Stimulated activated CD8-positive, alpha-beta memory T cell treated with anti-CD3 and anti-CD28 coated beads, Interleukin-15, amount 100 ng/mL, for 4 hours (primary cell): ENCODE data around the gene TBX18.

Experiments used
- DNase-seq, 2 donors: peaks; one replicate each; pipeline ENCODE4 v3.0.0-alpha.2; 2020; ENCODE audit warnings: low read depth in 2 of 2

Gene TBX18

GRCh38 chr6:84671183-84671582 is 93.2 kb downstream of the TBX18 start:
- no peak for DNase-seq

DNA sequence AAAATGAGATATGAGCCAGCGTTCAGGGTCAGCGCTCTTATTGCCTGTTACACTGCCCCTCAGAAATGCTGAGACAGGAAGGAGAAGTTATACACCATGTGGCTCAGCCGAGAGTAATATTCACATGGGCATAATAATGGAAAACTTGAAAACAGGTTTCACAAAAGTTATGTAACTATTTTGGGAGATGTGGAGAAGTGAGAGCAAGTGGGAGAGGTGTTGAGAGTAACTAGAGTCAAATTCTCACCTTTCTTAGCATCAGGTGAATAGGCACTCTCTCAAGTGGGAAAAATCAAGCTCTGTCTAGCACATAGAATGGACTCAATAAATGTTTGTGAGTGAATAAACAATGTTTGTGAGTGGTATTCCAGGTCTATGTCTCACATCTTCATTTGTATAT is 94.5 kb downstream of the TBX18 start:
- no peak for DNase-seq

DNA sequence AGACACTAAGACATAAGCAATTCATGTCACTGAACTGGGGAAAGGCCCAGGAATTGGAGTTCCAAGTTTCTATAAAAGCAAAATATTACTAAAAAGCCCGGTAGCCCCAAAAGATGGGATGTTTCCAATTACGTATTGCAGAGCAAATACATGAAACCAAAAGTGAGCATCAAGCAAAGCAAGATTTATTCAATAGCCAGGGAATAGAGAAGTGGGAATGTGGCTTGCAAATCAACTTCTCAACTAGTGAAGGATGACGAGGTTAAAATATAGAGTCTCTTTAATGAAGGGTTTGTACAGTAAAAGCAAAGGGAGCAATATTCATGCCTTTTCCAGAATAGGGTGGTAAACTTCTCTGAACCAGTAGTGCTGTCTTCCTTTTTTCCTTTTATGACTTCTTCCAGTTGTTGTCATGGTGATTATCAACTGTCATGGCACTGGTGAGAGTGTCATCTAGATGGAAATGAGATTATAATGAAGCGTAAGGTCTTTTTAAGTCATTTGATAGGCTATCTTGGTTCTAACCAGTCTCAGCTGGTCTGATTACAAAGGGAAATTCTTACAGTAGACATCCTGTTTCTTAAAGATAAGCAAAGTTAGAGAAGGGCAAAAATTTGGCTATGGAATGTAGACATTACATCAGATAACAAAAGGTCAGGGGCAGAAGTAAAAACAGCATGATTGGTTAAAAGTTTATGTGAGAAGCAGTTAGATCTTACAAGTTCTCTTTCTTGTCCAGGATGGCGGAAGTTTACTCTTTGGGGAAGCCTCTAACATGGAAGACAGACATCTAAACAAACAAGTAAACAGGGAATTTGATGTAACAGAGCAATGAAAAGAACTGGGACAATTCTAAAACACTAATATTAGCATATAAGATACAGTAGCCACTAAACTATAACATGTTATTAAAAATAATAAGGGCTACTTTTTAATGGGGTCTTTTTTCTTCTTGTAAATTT is 96.9 kb downstream of the TBX18 start:
- DNase-seq = no peak

GRCh38 chr6:84665401-84665800 is 99.0 kb downstream of the TBX18 start:
- no peak for DNase-seq

DNA sequence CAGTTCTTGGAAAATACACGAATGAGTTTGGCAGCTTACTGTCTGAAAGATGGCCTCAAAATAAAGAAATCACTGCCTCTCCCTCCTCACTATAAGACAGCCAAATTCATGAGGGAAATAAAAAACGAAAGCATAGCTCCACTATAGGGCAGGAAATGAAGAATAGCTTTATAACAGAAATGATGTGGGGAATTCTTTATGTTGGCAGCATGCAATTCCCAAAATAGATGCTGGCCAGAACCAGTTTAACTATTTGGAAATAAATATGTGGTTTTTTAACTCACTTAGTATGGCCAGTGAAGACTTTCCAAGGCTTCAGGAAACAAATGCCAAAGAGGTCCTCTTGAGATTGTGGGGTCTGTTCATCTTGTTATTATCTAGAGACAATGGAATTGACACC is 100.5 kb downstream of the TBX18 start:
- no peak for DNase-seq

DNA sequence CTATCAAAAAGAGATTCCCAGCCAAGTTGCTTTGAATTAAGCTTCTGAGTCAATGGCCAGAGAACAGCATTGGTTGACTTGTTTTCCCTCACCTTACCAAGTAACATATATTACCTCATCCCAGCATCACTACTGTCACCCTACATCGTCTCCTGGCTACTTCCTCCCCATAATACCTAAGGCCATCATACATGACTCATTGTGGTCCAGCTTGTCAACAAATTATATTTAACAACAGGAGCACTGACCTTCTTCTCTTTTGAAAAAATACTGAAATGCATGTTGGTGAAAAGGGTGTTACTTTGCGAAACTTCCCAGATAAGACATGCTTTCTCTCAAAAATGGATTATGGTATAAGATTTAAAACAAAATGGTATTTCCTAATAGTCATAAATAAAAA is 106.9 kb downstream of the TBX18 start:
- DNase-seq = no peak

GRCh38 chr6:84657025-84657424 is 107.4 kb downstream of the TBX18 start:
- no peak for DNase-seq

GRCh38 chr6:84653027-84653551 is 111.3 kb downstream of the TBX18 start:
- no peak for DNase-seq

- DNase-seq = no peak
These were observed 111.9 kb downstream of the TBX18 start for GRCh38 chr6:84652356-84653026.

DNA sequence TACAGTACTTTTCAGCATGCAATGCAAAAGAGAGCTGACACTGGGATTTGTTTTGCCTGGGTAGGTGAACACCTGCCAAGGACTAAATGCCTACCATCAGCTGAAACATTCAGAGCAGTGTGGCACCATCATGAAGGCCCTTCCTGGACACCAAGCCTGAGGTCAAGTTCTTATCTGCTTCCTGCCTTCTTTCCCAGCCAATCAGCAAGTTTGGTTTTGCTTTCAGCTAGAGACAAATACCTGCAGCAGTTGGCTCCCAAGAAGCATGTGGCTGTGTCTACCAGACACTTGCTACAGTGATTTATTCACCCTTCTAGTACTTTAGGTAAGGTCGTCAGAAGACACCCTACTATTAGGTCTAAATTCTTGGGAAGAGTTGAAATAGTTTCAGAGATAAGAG is 112.8 kb downstream of the TBX18 start:
- DNase-seq = no peak

- no peak for DNase-seq
These were observed 116.0 kb downstream of the TBX18 start for GRCh38 chr6:84648444-84648843.

DNA sequence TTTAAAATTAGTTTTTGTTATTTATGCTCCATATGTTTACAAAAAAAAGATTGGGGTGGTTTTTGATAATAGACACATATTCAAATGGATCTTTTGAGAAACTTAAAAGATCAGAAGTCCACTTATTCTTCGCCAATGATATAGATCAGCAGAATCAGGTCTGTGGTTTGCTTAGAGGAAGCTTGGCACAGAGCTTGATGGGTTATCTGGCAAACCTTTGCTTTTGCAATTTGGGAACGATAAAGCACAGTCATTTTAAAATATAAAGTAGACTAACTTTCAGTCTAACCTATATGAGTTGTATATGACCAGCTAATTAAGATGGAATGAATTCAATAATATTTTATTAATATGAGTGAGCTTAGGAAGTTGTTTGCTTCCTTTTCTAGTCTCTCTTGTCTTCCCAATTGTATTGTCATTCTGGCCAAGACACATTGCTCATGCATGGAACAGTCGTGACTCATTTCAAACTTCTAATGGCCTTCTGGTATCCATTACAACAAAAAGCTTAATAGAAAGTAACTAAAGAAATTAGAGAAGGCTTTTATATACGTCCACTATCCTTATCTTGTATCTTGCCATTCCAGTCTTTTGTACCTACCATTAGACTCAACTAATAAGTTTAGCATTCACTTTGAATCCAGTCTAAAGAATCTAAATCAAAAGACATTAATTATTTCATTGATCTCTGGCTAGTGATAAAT is 118.7 kb downstream of the TBX18 start:
- DNase-seq = no peak

DNA sequence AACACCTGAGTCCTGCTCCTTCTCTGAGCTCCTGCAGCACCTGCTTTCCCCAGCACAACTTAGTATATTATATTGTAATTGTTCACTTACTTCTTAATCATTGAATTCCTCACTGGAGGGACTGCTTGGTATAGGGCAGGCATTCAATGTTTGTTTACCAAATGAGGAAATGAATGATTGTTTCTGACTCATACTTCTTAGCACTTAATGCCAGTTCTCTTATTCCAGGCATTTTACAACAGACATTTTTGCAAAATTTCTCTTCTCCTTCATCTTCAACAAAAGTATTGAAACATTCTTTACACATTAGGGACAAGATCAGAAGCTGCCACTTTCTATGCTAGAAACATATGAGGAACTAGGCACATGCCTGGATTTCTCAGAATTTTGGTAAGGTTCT is 119.4 kb downstream of the TBX18 start:
- DNase-seq = no peak

GRCh38 chr6:84643778-84644177 is 120.6 kb downstream of the TBX18 start:
- no peak for DNase-seq

DNA sequence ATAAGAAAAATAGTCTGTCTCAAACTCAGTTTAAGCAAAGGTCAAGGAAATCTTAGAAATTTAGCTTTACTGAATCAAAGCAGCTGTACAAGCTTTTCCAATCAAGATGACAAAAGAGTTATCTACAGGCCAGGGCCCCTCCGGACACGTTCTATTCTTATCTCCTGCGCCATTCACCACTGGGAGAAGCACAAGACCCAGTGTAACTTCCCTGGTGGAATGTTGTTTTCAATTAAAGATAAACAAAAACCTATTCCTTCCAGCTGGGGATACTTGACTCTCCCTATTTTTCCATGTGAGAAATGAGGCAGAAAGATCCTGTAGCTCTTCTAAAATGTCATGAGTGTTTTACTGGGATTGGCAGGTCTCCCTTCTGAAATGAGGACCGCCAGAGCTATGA is 123.3 kb downstream of the TBX18 start:
- DNase-seq = no peak

- no peak for DNase-seq
These were observed 125.0 kb downstream of the TBX18 start for GRCh38 chr6:84639396-84639795.

DNA sequence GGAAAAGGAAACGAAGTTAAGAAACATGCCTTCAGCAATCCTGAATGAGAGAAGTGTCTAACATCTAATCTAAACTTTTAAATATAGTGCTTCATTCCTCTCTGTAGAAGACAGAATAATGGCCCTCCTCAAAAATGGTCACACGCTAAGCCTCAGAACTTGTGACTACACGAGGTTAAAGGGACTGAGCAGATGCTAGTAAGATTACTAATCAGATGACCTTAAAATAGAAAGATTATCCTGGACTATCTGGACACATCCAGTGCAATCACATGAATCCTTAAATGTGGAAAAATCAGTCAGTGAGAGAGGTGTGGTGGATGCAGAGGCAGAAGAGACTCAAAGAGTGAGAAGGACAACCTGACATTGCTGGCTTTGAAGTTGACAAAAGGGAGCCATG is 126.1 kb downstream of the TBX18 start:
- DNase-seq = no peak
